Sigmoid colon (tissue), 3 donors: ENCODE data around the gene ALDOA.

Experiments used
- CTCF ChIP-seq, 4 experiments: fragments of 450-650 bp in 3 of 4; fragments of 200-600 bp in 1 of 4; IDR thresholded peaks; one replicate each; pipeline ENCODE4 v1.5.1; 2016 to 2019; ENCODE audit warnings: antibody characterized with exemption in 4 of 4, mild to moderate bottlenecking in 3 of 4, moderate library complexity in 2 of 4
- POLR2A ChIP-seq, 2 donors: fragments of 450-650 bp; IDR thresholded peaks; one replicate each; pipeline ENCODE4 v1.6.1; 2016; ENCODE audit warnings: antibody characterized with exemption in 2 of 2, mild to moderate bottlenecking in 2 of 2, moderate library complexity in 2 of 2

- TF ChIP-seq CTCF (IDR thresholded peaks at IDR 0.05) (no peak), POLR2A (IDR thresholded peaks at IDR 0.05) (peak in 1 of 2 donors; percentile 11)
These were observed 592 bp downstream of the ALDOA start for GRCh38 chr16:30065943-30066760.
